Measurements from ENCODE around the gene SP3.

Gene SP3

GRCh38 chr2:173884025-173884802 lies 81.0 kb downstream of the SP3 start:
- FAIRE-seq, result no peak

GRCh38 chr2:173881886-173882285 lies 83.3 kb downstream of the SP3 start:
- FAIRE-seq, result no peak

- FAIRE-seq, result no peak
These were observed 83.7 kb downstream of the SP3 start for GRCh38 chr2:173881461-173881860.

GRCh38 chr2:173880561-173880960 lies 84.6 kb downstream of the SP3 start:
- FAIRE-seq, result no peak

GRCh38 chr2:173876833-173877413 lies 88.2 kb downstream of the SP3 start:
- no peak for FAIRE-seq

GRCh38 chr2:173874894-173875237 lies 90.3 kb downstream of the SP3 start:
- FAIRE-seq, result no peak

- FAIRE-seq, result no peak
These were observed 90.9 kb downstream of the SP3 start for GRCh38 chr2:173874003-173874893.

GRCh38 chr2:173872714-173873113 lies 92.5 kb downstream of the SP3 start:
- no peak for FAIRE-seq

GRCh38 chr2:173869244-173870229 lies 95.6 kb downstream of the SP3 start:
- FAIRE-seq, result no peak

GRCh38 chr2:173868406-173868805 lies 96.8 kb downstream of the SP3 start:
- FAIRE-seq, result no peak

GRCh38 chr2:173866874-173867618 lies 98.1 kb downstream of the SP3 start:
- FAIRE-seq, result no peak

- FAIRE-seq, result no peak
These were observed 99.0 kb downstream of the SP3 start for GRCh38 chr2:173865971-173866873.

- FAIRE-seq, result no peak
These were observed 102.5 kb downstream of the SP3 start for GRCh38 chr2:173862612-173863217.

- no peak for FAIRE-seq
These were observed 104.6 kb downstream of the SP3 start for GRCh38 chr2:173860566-173860965.

GRCh38 chr2:173860082-173860481 lies 105.1 kb downstream of the SP3 start:
- no peak for FAIRE-seq

- FAIRE-seq, result no peak
These were observed 106.9 kb downstream of the SP3 start for GRCh38 chr2:173858291-173858731.

Measured in TTC549 (cell line).